GM18861 (cell line): Measurements from ENCODE around the gene HACE1.
A peak's percentile ranks its signal among the peaks of the same experiment; 100 is the strongest.
"Not testable (repeated sequence)": the region's sequence is repeated elsewhere in the genome, so short reads cannot be mapped to it uniquely, and the experiment has no call there.

Experiments used
- ATAC-seq: cut with Tn5 transposase; IDR thresholded peaks from one replicate; pipeline ENCODE4 v1.9.1; 2021; ENCODE audit not compliant: unreplicated experiment

The HACE1 gene

GRCh38 chr6:104859225-104860146, at the start of gene HACE1:
Gene HACE1, minus strand, starts transcription at chr6:104859919. Its CDS starts 277 bp downstream, at chr6:104859642.
- ATAC-seq, result peak; percentile 99

DNA sequence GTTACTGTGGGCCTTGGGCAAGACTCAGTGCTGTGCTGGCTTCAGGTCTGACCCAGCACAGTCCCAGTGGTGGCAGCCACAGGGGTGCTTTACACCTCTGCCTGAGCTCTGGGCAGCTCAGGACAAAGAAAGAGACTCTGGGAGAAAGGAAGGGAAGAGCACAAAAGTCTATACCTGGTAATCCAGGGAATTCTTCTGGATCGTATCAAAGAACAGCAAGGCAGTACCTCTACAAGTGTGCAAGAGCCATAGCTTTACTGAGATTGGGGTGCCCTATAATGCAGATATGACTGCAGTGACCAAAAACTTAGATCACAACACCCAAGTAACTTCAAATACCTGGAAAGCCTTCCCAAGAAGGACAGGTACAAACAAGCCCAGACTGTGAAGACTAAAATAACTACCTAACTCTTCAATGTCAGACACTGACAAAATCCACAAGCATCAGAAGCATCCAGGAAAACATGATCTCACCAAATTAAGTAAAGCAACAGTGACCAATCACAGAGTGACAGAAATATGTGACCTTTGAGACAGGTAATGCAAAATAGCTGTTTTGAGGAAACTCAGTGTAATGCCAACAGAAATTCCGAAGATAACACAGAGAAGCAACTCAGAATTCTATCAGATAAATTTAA, 49.3 kb upstream of the HACE1 start:
- ATAC-seq, result no peak

- ATAC-seq, result no peak
These were observed 48.5 kb upstream of the HACE1 start for GRCh38 chr6:104908031-104908887.

GRCh38 chr6:104898893-104899292, 39.2 kb upstream of the HACE1 start:
- ATAC-seq, result not testable (repeated sequence)

GRCh38 chr6:104896914-104897313, 37.2 kb upstream of the HACE1 start:
- ATAC-seq, result no peak

DNA sequence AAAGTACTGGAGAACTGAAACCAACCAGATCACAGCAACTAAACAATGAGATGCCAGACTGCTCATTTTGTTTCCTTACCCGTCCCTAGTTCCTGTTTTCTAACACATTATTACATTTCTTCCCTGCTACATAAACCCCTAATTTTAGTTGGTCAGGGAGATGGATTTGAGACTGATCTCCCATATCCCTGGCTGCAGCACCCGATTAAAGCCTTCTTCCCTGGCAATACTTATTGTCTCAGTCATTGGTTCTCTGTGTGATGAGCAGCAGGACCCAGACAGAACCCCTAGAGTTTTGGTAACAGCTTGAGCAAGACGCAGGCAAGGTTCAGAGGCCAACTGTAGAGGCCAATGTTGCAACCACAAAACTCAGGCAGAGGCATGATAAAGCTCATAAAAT, 28.3 kb upstream of the HACE1 start:
- ATAC-seq, result no peak

DNA sequence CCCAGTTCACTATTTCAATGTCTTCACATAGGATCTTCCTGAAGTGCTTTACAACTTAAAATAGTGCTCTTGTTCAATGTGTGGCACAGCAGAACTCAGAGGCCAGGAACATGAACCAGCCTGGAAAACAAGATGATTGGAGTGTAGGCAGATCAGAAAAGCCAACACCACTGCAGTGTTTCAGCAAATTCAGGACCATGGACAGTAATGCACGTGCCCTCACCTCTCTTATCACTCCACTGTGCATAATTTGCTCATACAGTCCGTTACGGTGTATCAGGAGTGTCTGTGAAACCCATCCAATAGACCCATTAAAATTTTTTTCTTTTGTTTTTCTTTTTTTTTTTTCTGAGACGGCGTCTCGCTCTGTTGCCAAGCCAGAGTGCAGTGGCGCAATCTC, 27.6 kb upstream of the HACE1 start:
- no peak for ATAC-seq

GRCh38 chr6:104885518-104886043, 25.9 kb upstream of the HACE1 start:
- no peak for ATAC-seq

- ATAC-seq, result no peak
These were observed 25.3 kb upstream of the HACE1 start for GRCh38 chr6:104884867-104885517.

DNA sequence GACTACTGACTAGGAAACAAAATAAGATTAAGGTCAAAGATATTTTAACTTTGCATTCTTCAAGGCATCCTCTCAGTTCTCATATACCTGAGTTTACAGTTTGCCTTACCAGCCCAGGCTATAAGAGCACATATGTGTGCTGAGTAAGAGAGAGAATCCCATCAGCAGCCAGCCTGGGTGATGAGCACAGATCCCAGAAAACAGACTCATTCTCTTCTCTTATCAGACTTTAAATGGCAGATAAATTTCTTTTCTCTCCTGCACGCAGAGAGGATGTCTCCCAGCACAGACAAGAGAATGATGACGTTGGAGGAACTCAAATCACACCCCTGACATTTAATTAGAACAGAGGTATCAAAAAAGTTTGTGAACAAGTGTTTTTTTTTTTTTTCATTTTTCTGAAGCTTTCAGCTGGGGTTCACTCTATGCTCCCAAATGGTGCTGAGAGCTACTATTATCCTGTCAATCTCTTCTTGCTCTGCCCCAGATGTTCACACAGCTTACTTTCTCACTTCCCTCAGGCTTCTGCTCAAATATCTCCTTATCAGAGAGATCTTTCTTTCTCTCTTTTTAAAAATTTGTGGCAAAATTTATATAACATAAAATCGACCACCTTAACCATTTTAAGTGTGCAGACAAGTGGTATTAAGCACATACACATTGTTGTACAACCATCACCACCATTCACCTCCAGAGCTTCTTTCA, 22.4 kb upstream of the HACE1 start:
- no peak for ATAC-seq

GRCh38 chr6:104862456-104862855, 2.7 kb upstream of the HACE1 start:
- ATAC-seq, result no peak

GRCh38 chr6:104860221-104860620, 502 bp upstream of the HACE1 start:
- ATAC-seq, result no peak

DNA sequence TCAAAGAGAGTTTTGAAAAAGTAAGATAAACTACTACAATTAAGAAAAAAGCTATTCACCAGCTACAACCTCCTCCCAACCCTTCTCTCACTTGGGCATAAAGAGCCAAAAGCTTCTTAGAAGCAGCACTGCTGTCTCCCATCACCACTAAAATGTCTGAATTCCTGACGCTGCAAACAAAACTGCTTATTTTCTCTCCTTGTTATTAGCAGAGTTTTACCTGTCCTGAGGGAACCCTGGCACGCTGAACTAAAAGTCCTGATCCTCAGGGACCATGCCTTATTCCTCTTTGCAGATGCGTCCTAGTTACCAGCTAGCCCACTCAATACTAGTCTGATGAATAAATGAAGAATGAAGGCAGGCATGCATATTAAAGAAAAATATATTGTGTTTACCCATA, 1.1 kb downstream of the HACE1 start:
- no peak for ATAC-seq

GRCh38 chr6:104855507-104855906, 4.2 kb downstream of the HACE1 start:
- no peak for ATAC-seq

DNA sequence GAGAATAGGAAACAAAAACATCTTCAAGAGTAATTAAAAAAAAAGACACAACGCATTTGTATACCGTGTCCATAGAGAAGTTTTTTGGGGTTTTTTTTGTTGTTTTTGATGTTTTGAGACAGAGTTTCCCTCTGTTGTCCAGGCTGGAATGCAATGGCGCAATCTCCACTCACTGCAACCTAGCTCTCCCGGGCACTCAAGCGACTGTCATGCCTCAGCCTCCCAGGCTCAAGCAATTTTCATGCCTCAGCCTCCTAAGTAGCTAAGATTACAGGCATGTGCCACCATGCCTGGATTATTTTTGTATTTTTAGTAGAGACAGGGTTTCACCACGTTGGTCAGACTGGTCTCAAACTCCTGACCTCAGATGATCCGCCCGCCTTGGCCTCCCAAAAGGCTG, 12.0 kb downstream of the HACE1 start:
- ATAC-seq, result not testable (repeated sequence)

- no peak for ATAC-seq
These were observed 16.5 kb downstream of the HACE1 start for GRCh38 chr6:104843229-104843628.

- ATAC-seq, result no peak
These were observed 22.6 kb downstream of the HACE1 start for GRCh38 chr6:104837158-104837557.

- not testable (repeated sequence) for ATAC-seq
These were observed 23.2 kb downstream of the HACE1 start for GRCh38 chr6:104836479-104837020.

DNA sequence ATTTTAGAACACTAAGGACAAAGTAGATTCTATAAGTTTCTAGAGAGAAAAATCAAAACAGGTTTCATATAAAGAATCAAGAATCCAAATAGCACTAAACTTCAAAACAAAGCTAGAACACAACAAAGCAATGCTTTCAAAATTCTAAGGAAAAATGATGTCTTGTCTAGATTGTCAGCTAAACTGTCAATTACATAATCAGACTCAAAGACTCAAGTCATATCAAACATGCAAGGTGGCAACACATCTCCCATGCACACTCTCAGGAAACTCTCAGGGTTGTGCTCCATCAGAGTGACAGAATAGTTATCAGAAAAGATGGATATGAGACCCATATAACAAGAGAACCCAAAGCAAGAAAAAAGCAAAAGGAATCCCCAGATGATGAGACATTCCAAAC, 23.9 kb downstream of the HACE1 start:
- no peak for ATAC-seq
